Stimulated activated CD4-positive, alpha-beta T cell treated with anti-CD3 and anti-CD28 coated beads, TNF-alpha, amount 100 ng/mL, for 48 hours (primary cell): ENCODE results near the gene CYP17A1.

Experiments
- DNase-seq, 3 donors: peaks; one replicate each; pipeline ENCODE4 v3.0.0-alpha.2; 2020; ENCODE audit warnings: low read depth in 3 of 3

CYP17A1 gene

GRCh38 chr10:102804382-102805055, 32.7 kb downstream of the CYP17A1 start:
- no peak for DNase-seq

DNA sequence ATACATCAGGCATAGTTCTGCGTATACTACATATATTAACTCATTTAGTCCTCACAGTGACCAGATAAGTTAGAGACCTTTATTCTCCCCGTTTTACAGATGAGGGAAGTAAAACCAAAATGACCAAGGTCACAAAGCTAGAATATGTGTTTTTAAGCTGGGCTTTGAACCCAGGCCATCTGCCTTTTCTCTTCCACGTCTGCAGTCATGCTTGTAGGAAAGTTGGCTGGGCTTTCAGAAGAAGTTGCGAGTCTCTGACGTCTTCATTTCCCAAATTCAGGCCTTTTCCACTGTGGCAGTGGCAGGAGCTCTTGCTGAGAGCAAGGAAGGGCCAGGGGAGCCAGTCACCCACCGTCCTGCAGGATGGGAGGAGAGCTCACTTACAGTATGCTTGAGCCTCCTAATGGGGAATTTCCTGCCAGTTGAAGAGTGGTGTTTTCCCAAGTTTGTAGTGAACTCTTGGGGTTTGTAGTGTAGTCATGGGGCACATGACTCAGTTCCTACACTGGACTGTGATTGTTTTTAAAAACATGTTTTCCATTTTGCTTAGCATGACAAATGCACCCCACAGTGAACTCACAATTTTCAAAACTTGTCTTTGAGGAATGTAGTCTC, 34.2 kb downstream of the CYP17A1 start:
- DNase-seq: peak in 1 of 3 donors; percentile 4

- no peak for DNase-seq
Observed at GRCh38 chr10:102801978-102802377, 35.2 kb downstream of the CYP17A1 start.

DNA sequence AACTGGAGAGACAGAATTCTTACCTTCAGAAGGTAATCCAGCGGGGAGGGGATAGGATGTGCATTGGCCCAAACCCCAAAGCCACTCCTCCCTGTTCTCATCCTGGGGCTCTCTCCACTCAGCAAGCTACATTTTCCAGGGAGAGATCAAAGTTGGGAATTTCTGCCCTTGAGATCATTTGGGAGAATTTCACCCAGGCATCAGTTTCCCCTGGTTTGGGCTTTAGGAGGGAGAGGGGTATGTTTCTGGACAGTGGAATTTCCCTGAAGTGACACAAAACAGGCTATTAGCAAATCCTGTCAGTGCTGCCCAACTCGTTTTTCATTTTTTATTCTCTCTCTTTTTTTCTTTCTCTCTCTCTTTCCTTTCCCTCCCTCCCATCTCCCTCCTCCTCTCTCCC, 35.7 kb downstream of the CYP17A1 start:
- DNase-seq: no peak

DNA sequence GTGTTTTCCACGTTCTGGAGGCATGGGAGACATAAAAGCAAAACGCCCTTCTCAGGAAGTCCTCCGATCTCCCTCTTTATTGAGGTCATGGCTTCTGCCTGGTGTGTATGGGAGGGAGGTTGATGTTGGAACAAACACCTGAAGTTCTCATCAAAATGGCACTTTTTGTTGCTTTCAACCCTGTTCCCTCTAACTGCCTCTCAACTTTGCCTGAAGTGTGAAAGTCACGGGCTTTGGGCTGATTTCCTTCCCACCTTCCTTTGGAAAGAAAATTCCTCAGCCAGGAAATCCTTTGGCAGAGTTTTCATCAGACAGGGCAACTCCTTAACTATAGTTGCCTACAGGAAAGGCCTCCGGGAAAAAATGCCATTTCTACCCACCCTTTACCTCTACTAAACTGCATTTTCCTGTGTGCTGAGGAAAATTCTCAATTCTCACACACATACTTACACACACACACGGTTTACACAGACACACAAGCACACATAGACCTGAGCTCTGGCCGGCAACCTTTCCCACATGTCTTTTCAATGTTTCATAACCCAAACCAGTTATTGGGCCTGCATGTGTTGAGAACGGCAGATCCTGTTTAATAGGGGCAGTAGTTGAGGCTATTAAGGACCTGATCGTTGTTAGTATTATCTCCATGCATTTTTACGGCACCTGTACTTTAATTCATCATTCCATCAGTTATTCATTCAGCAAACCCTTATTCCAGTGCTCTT, 36.4 kb downstream of the CYP17A1 start:
- DNase-seq: no peak

- DNase-seq: no peak
Observed at GRCh38 chr10:102799691-102800471, 37.3 kb downstream of the CYP17A1 start.

- peak in 2 of 3 donors; percentile 31 to 39 for DNase-seq
Observed at GRCh38 chr10:102796407-102797176, 40.6 kb downstream of the CYP17A1 start.

DNA sequence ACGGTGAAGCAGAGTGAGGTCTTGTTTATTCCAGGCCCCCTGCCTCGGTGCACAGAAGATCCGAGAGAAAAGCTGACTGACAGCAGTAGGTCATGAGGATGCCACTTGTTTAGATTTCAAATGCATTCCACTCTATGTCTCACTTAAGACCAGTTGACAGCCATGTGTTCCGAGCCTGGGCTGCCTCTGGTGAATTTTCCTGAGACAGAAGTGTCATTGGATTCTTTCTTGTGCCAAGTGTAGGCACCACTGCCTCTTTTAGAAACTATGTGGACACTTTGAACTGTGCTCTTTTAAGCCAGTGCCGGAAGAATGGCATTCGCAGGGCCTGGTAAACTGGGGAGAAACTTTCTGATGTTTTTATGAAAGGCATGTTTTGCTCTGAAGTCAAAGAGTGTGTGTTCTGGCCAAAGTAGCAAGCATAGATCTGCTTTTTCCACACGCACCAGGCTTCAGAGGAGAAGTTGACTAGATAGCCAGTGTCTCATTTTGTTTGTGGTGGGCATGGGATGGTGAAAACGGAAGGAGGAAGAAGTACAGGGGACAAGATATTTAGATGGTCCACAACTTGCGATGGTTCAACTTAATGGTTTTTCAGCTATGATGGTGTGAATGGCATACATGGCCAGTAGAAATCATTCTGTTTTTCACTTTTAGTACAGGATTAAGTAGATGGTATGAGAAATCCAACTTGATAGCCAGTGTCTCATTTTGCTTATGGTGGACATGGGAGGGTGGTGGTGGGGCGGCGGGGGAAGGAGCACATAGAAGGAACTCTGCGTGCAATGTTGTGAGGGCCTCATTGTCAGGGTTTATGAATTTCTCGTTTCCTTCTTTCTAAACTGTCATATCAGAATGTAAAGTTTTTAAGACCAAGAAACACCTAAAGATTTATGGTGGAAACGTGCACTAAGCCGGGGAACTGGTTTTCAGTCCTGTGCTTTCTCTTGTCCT, 41.5 kb downstream of the CYP17A1 start:
- no peak for DNase-seq

GRCh38 chr10:102791754-102792395, 45.3 kb downstream of the CYP17A1 start:
- no peak for DNase-seq

- no peak for DNase-seq
Observed at GRCh38 chr10:102785818-102786217, 51.4 kb downstream of the CYP17A1 start.

- DNase-seq: no peak
Observed at GRCh38 chr10:102783568-102783967, 53.6 kb downstream of the CYP17A1 start.

DNA sequence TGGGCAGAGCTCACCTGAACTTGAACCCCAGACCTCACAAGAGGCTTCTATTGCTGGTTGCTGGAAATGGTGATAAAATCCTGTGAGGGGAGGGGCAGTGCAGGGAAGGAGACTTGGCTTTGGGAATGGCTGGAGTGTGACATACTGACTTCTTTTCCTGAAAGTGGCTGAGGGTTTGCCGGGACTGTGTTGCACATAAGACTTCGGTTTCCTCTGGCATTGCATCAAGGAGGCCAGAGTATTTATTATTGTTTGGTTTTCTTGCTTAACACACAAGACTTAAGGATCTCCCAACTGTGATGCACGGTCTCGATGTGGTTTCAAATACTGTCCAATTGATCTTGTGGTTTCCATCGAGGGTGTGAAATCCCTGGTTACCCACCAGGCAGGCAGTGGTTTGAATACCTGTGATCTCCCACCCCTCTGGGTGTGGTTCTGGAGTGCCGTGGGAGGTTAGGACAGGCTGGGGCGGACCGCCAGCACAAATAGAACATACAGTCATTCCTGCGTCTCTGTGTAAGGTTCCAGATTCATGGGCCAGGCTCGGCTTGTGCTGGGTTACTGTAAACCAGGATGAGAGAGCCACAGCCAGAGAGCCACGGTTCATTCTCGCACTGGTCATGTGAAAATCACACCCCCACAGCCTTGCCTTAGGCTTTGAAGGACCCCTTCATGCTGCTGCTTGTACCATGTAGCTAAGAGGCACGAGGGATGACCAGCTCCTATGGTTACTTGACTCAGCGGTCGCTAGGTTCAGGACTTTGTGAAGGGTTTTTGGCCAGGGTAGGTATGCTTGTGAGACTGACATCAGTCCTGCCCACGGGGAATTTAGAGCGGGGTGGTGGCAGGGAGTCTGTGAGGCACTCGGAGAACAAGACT, 54.3 kb downstream of the CYP17A1 start:
- DNase-seq: no peak

DNA sequence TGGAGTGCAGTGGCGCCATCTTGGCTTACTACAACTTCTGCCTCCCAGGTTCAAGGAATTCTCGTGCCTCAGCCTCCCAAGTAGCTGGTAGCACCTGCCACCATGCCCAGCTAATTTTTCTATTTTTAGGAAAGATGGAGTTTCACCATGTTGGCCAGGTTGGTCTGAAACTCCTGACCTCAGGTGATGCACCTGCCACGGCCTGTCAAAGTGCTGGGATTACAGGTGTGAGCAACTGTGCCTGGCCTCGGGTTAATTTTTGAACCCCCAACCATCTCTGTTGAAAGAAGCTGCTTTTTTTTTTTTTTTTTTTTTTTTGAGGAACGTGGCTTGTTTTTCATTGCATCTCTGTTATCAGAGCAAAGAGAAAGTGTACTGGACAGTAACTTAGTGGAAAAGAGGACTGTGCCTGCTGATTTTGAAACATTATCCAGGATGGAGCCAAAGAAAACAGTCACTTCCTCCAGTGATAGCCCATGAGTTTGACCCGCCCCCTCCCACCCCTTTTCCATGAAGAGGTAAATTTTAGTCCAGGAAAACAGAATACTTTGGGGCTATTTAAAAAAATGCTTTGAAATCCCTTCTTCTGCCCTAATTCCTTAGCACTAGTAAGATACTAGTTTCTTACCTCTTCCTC, 55.2 kb downstream of the CYP17A1 start:
- DNase-seq: no peak

DNA sequence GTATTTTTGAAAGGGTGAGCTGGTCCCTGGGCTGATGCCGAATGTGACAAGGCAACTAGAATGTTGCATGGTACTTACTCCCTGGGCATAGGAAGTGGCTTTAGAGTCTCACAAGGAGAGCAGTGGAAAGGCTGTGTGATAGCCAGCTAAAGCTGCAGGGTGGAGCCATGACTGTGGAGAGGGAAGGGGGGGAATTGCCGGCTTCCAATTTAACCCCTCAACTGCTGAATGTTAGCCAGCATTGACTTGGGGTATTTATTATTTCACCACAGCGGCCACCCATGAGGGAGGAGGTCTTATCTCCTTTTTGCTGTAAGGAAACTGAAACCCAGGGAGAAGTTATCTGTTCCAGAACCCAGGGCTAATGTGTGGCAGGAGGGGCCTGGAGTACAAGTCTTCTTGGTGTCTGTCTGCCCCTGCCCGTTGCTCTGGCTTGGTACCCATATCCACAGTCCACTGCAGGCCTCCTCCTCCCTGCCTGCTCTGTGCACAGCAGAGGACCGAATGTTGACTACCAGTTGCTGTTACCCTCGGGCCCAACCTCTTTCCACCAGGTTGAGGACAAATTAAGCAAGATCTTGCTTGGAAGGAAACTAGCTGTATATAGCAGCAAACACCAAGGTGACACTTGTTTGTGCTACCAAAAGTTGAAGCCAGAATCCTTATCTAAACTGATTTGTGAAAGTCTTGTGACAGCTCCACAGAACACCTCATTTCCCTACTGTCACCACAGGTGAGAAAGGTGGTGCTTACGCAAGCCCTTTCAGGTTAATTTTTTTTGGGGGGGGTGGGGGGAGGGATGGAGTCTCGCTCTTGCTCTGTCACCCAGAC, 55.9 kb downstream of the CYP17A1 start:
- no peak for DNase-seq
